Naive B cell (primary cell): ENCODE measurements around the gene MSH5. TPM values are rescaled to one million over a fixed set of nuclear protein-coding genes. Genes with fewer than 3 reads are reported as not detected.
A peak's percentile ranks its signal among the peaks of the same experiment; 100 is the strongest.
"Not testable (repeated sequence)": the region's sequence is repeated elsewhere in the genome, so short reads cannot be mapped to it uniquely, and the experiment has no call there.

Source experiments
- ATAC-seq, 2 donors: fragments of 150-1000 bp; cut with Tn5 transposase; 2 replicates each; pipeline ENCODE4 v1.10.0; 2021; ENCODE audit warnings: low read depth in 2 of 2, mild to moderate bottlenecking in 2 of 2, moderate library complexity in 2 of 2
- DNase-seq: peaks from one replicate; pipeline ENCODE4 v3.0.0; 2022
- H3K27ac Mint-ChIP-seq, 6 donors: one replicate each; pipeline ENCODE4 v1.8.0; 2020 to 2022; ENCODE audit warnings: mild to moderate bottlenecking in 6 of 6, mixed read lengths in 6 of 6, moderate library complexity in 5 of 6, inconsistent platforms in 2 of 6
- H3K27me3 Mint-ChIP-seq, 3 donors: one replicate each; pipeline ENCODE4 v1.8.0; 2021 to 2022; ENCODE audit warnings: mixed read lengths in 3 of 3, mild to moderate bottlenecking in 1 of 3
- H3K36me3 Mint-ChIP-seq, 2 donors: one replicate each; pipeline ENCODE4 v1.8.0; 2020 to 2022; ENCODE audit warnings: mixed read lengths in 2 of 2, inconsistent platforms in 1 of 2, mild to moderate bottlenecking in 1 of 2
- H3K4me1 Mint-ChIP-seq, 3 donors: one replicate each; pipeline ENCODE4 v1.8.0; 2020 to 2022; ENCODE audit warnings: mixed read lengths in 3 of 3, inconsistent platforms in 1 of 3, mild to moderate bottlenecking in 1 of 3, moderate library complexity in 1 of 3
- H3K4me3 Mint-ChIP-seq, 8 donors: one replicate each; pipeline ENCODE4 v1.8.0; 2020 to 2022; ENCODE audit warnings: mild to moderate bottlenecking in 8 of 8, mixed read lengths in 8 of 8, moderate library complexity in 8 of 8, inconsistent platforms in 2 of 8
- H3K9me3 Mint-ChIP-seq, 7 donors: one replicate each; pipeline ENCODE4 v1.8.0; 2020 to 2022; ENCODE audit warnings: mixed read lengths in 7 of 7, mild to moderate bottlenecking in 5 of 7, inconsistent platforms in 2 of 7, moderate library complexity in 1 of 7
- polyA plus RNA-seq, 6 donors: library from polyadenylated mRNA; unstranded; fragments of 300-500 nt; fragmentation: Illumina TruSeq; gene quantifications; one replicate each; pipeline ENCODE4 v1.2.3, GENCODE V29; 2021; ENCODE audit warnings: low read depth in 6 of 6

MSH5 gene
- polyA plus RNA-seq, 6 donors from 2014 or later: 1.9 to 9.3 (median 2.6) TPM; not detected in 1

- ATAC-seq, H3K9me3 Mint-ChIP-seq, H3K4me3 Mint-ChIP-seq, H3K27me3 Mint-ChIP-seq, H3K36me3 Mint-ChIP-seq, DNase-seq: not testable (repeated sequence)
- Mint-ChIP-seq H3K4me1 (peaks cover 15 to 44% (median 32%) of the 10 kb centered on the region in 3 donors), H3K27ac (peak overlapping the region in 1 of 6 donors; percentile 38)
These were observed 61.5 kb downstream of the MSH5 start for GRCh38 chr6:31801031-31801927.

GRCh38 chr6:31805939-31806469 is 66.2 kb downstream of the MSH5 start:
- peaks cover 12 to 26% (median 22%) of the 10 kb centered on the region in 3 donors for H3K4me1 Mint-ChIP-seq
- no peaks in the 10 kb centered on the region for H3K27me3 Mint-ChIP-seq
- no peaks in the 10 kb centered on the region for H3K9me3 Mint-ChIP-seq
- H3K27ac Mint-ChIP-seq: peak overlapping the region; percentile 84 to 98 (median 96)
- H3K36me3 Mint-ChIP-seq: no peaks in the 10 kb centered on the region
- peak overlapping the region; percentile 79 to 95 (median 94) for H3K4me3 Mint-ChIP-seq
- DNase-seq (no peak), ATAC-seq (peak; percentile 11 to 20)

DNA sequence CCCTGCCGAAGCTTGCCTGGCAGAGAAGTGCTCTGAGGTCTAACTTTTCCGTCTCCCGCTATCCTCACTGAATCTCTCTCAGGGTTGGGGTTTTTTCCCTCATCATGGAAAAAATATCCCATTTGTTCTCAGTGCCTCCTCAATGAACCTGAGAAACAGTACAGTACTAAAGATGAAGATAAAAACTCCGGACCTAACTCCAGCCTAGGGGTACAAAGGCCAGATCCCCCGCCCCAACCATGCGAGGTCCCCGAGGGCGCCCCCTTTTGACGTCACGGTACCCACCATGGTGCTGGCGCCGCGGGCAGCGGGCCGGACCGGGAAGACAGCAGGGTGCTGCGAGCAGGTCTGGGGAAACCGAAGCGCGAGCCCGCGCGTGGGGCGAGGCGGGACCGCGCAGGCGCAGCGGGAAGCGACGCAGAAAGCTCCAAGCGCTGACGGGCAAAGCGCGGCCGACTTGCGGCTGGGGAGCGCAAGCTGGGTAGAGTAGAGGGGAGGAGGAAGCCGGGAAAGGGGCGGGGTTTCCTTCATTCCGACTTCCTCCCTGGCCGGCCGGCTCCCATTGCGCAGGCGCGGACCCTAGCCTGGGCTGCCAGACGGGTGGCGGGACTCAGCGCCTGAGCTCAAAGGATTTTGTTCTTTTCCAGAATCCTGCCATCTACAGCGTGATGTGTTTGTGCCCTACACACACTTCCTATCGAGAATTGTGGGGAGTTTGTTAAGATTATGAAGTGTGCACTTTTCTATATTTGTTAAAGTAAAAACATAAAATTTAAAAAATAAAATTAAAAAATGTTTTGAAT is 66.9 kb downstream of the MSH5 start, which contains the start of gene LSM2:
LSM2 (minus strand) TSS at position 497 of the 803 bp plus-strand sequence; CDS start at position 288, 209 bp downstream.
- H3K4me1 Mint-ChIP-seq: peaks cover 12 to 22% (median 22%) of the 10 kb centered on the region in 3 donors
- no peaks in the 10 kb centered on the region for H3K9me3 Mint-ChIP-seq
- H3K36me3 Mint-ChIP-seq: no peaks in the 10 kb centered on the region
- no peaks in the 10 kb centered on the region for H3K27me3 Mint-ChIP-seq
- ATAC-seq (peak; percentile 95 to 96), DNase-seq (peak; percentile 97)
- peak within 1 kb of the TSS; percentile 84 to 98 (median 96) for H3K27ac Mint-ChIP-seq
- peak within 1 kb of the TSS; percentile 79 to 95 (median 94) for H3K4me3 Mint-ChIP-seq

DNA sequence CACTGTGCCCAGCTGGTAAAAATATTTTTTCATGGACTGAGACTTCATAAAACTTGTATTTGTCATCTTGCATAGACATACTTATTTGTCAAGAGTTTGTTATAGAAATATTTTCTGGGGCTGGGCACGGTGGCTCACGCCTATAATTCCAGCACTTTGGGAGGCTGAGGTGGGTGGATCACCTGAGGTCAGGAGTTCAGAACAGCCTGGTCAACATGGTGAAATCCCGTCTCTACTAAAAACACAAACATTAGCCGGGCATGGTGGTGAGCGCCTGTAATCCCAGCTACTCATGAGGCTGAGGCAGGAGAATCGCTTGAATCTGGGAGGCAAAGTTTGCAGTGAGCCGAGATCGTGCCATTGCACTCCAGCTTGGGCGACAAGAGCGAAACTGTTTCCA is 68.8 kb downstream of the MSH5 start:
- H3K9me3 Mint-ChIP-seq, DNase-seq, H3K36me3 Mint-ChIP-seq, ATAC-seq, H3K27me3 Mint-ChIP-seq: not testable (repeated sequence)
- peak overlapping the region in 2 of 8 donors; percentile 13 to 69 for H3K4me3 Mint-ChIP-seq
- H3K4me1 Mint-ChIP-seq: peaks cover 12 to 18% (median 15%) of the 10 kb centered on the region in 3 donors
- peak overlapping the region in 1 of 6 donors; percentile 54 for H3K27ac Mint-ChIP-seq

DNA sequence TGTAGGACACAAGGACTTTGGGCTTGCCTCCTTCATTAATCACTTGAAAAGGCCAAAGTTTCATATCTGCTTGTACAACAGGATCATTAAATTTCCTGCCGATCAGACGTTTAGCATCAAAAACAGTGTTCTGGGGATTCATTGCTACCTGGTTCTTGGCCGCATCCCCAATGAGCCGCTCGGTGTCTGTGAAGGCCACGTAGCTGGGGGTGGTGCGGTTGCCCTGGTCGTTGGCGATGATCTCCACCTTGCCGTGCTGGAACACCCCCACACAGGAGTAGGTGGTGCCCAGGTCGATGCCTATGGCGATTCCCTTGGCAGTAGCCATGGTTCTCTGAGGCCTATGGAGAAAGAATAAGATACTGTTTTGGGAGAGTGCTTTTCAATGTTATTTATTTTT is 71.8 kb downstream of the MSH5 start:
- Mint-ChIP-seq H3K27ac (no peak overlapping the region), H3K4me1 (peaks cover 15 to 21% (median 19%) of the 10 kb centered on the region in 3 donors), H3K9me3 (no peaks in the 10 kb centered on the region), H3K4me3 (peak overlapping the region in 1 of 8 donors; percentile 18), H3K36me3 (no peaks in the 10 kb centered on the region), H3K27me3 (no peaks in the 10 kb centered on the region)
- DNase-seq: no peak
- ATAC-seq: no peak

Other genes starting within 250 kb of the MSH5 start
- gene MICB, start 241.9 kb upstream of the MSH5 start, polyA plus RNA-seq: 10 to 100 TPM in 3 of 6 donors, 1 to 10 TPM in 3; 4.4 to 14.3 (median 9.7) TPM
- gene MCCD1, start 211.0 kb upstream of the MSH5 start, polyA plus RNA-seq: not detected
- 100 to 1,000 TPM in 1 of 6 donors, 10 to 100 TPM in 5; 41.6 to 117 (median 74.5) TPM for gene DDX39B, start 198.0 kb upstream of the MSH5 start, polyA plus RNA-seq
- gene ATP6V1G2, start 193.4 kb upstream of the MSH5 start, polyA plus RNA-seq: under 1 TPM in 2 of 6 donors, not detected in 4; 0.67 to 0.69 TPM
- gene NFKBIL1, start 192.4 kb upstream of the MSH5 start, polyA plus RNA-seq: 10 to 100 TPM in 2 of 6 donors, 1 to 10 TPM in 3, under 1 TPM in 1; 0.24 to 11.4 (median 8.9) TPM
- gene LTA, start 167.7 kb upstream of the MSH5 start, polyA plus RNA-seq: 10 to 100 TPM in 5 of 6 donors, 1 to 10 TPM in 1; 6.6 to 26.0 (median 19.4) TPM
- gene TNF, start 164.4 kb upstream of the MSH5 start, polyA plus RNA-seq: 1 to 10 TPM; 1.1 to 5.2 (median 2.6) TPM
- 1,000 to 10,000 TPM; 1,940 to 3,141 (median 2,206) TPM for gene LTB, start 157.6 kb upstream of the MSH5 start, polyA plus RNA-seq
- gene LST1, start 153.7 kb upstream of the MSH5 start, polyA plus RNA-seq: 10 to 100 TPM; 28.2 to 78.2 (median 35.2) TPM
- gene NCR3, start 147.0 kb upstream of the MSH5 start, polyA plus RNA-seq: 100 to 1,000 TPM in 5 of 6 donors, 10 to 100 TPM in 1; 84.4 to 158 (median 108) TPM
- gene AIF1, start 124.8 kb upstream of the MSH5 start, polyA plus RNA-seq: 10 to 100 TPM in 1 of 6 donors, 1 to 10 TPM in 4, under 1 TPM in 1; 0.50 to 14.4 (median 3.5) TPM
- gene PRRC2A, start 119.3 kb upstream of the MSH5 start, polyA plus RNA-seq: 10 to 100 TPM in 1 of 6 donors, 1 to 10 TPM in 4, under 1 TPM in 1; 0.70 to 11.3 (median 6.3) TPM
- 10 to 100 TPM; 20.1 to 27.0 (median 24.2) TPM for gene BAG6, start 87.3 kb upstream of the MSH5 start, polyA plus RNA-seq
- 10 to 100 TPM in 4 of 6 donors, 1 to 10 TPM in 2; 7.6 to 19.6 (median 13.7) TPM for gene APOM, start 84.1 kb upstream of the MSH5 start, polyA plus RNA-seq
- 10 to 100 TPM; 16.8 to 39.9 (median 28.4) TPM for gene C6orf47, start 79.2 kb upstream of the MSH5 start, polyA plus RNA-seq
- 10 to 100 TPM; 18.5 to 27.8 (median 23.5) TPM for gene GPANK1, start 75.0 kb upstream of the MSH5 start, polyA plus RNA-seq
- 100 to 1,000 TPM; 279 to 299 (median 286) TPM for gene CSNK2B, start 73.9 kb upstream of the MSH5 start, polyA plus RNA-seq
- gene LY6G5B, start 70.0 kb upstream of the MSH5 start, polyA plus RNA-seq: under 1 TPM in 3 of 6 donors, not detected in 3; 0.23 to 0.87 (median 0.50) TPM
- gene LY6G5C, start 58.9 kb upstream of the MSH5 start, polyA plus RNA-seq: 1 to 10 TPM in 1 of 6 donors, under 1 TPM in 3, not detected in 2; 0.48 to 1.6 (median 0.92) TPM
- 10 to 100 TPM; 27.3 to 45.3 (median 33.4) TPM for gene ABHD16A, start 36.7 kb upstream of the MSH5 start, polyA plus RNA-seq
- 1 to 10 TPM in 1 of 6 donors, under 1 TPM in 2, not detected in 3; 0.60 to 1.8 (median 0.75) TPM for gene LY6G6F, start 33.1 kb upstream of the MSH5 start, polyA plus RNA-seq
- gene LY6G6D, start 24.7 kb upstream of the MSH5 start, polyA plus RNA-seq: not detected
- not detected for gene LY6G6C, start 18.3 kb upstream of the MSH5 start, polyA plus RNA-seq
- 1 to 10 TPM in 5 of 6 donors, not detected in 1; 3.0 to 5.1 (median 3.7) TPM for gene MPIG6B, start 16.6 kb upstream of the MSH5 start, polyA plus RNA-seq
- gene DDAH2, start 10.7 kb upstream of the MSH5 start, polyA plus RNA-seq: 10 to 100 TPM; 57.1 to 87.6 (median 82.1) TPM
- gene CLIC1, start 3.5 kb upstream of the MSH5 start, polyA plus RNA-seq: 100 to 1,000 TPM; 536 to 743 (median 628) TPM
- gene SAPCD1, start 22.7 kb downstream of the MSH5 start, polyA plus RNA-seq: under 1 TPM in 1 of 6 donors, not detected in 5; 0.96 TPM
- gene VWA7, start 37.3 kb downstream of the MSH5 start, polyA plus RNA-seq: under 1 TPM in 2 of 6 donors, not detected in 4; 0.13 to 0.29 TPM
- gene VARS1, start 55.7 kb downstream of the MSH5 start, polyA plus RNA-seq: 10 to 100 TPM; 42.2 to 70.6 (median 50.3) TPM
- gene LSM2, start 67.0 kb downstream of the MSH5 start, polyA plus RNA-seq: 100 to 1,000 TPM in 1 of 6 donors, 10 to 100 TPM in 5; 75.4 to 107 (median 92.4) TPM
- gene HSPA1L, start 75.3 kb downstream of the MSH5 start, polyA plus RNA-seq: 1 to 10 TPM in 1 of 6 donors, under 1 TPM in 4, not detected in 1; 0.45 to 1.4 (median 0.71) TPM
- 10 to 100 TPM in 2 of 6 donors, 1 to 10 TPM in 3, under 1 TPM in 1; 0.23 to 12.1 (median 7.9) TPM for gene HSPA1A, start 75.5 kb downstream of the MSH5 start, polyA plus RNA-seq
- gene HSPA1B, start 87.7 kb downstream of the MSH5 start, polyA plus RNA-seq: 1 to 10 TPM; 1.1 to 2.8 (median 1.8) TPM
- gene NEU1, start 122.8 kb downstream of the MSH5 start, polyA plus RNA-seq: 10 to 100 TPM; 10.9 to 19.5 (median 18.2) TPM
- gene SLC44A4, start 139.0 kb downstream of the MSH5 start, polyA plus RNA-seq: not detected
- 10 to 100 TPM; 29.9 to 50.7 (median 35.9) TPM for gene EHMT2, start 157.7 kb downstream of the MSH5 start, polyA plus RNA-seq
- gene ZBTB12, start 162.1 kb downstream of the MSH5 start, polyA plus RNA-seq: under 1 TPM in 1 of 6 donors, not detected in 5; 0.20 TPM
- under 1 TPM in 1 of 6 donors, not detected in 5; 0.31 TPM for gene C2, start 187.7 kb downstream of the MSH5 start, polyA plus RNA-seq
- gene CFB, start 206.1 kb downstream of the MSH5 start, polyA plus RNA-seq: 1 to 10 TPM in 3 of 6 donors, under 1 TPM in 1, not detected in 2; 0.68 to 1.6 (median 1.1) TPM
- 100 to 1,000 TPM in 1 of 6 donors, 10 to 100 TPM in 5; 59.1 to 104 (median 65.3) TPM for gene NELFE, start 219.0 kb downstream of the MSH5 start, polyA plus RNA-seq
- 10 to 100 TPM; 10.7 to 21.0 (median 18.1) TPM for gene SKIC2, start 219.2 kb downstream of the MSH5 start, polyA plus RNA-seq
- gene DXO, start 232.1 kb downstream of the MSH5 start, polyA plus RNA-seq: 10 to 100 TPM; 15.5 to 24.0 (median 20.5) TPM
- under 1 TPM in 3 of 6 donors, not detected in 3; 0.27 to 0.54 (median 0.29) TPM for gene C4A, start 242.1 kb downstream of the MSH5 start, polyA plus RNA-seq